ENCODE results near the gene GNAS-AS1.

Gene GNAS-AS1

DNA sequence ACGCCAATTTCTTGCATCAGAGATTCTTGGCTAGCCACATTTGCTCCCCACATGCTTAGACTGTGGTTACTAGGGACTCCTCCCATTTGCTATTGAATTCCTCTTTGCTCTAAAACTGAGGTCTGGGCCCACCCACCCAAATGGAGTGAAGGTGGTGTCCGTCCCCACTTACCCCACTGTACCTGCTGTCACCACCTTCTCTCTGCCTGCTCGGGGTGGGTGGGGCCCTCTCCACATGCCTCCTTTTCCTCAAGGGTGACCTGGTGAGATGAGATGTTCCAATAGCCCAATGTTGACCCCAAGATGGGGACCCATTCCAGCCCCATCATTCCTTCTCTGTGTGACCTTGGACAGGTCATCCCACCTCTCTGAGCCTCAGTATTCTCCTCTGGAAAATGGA lies 74.6 kb downstream of the GNAS-AS1 start:
- no peak for DNase-seq

- DNase-seq: no peak
Measured at GRCh38 chr20:58775371-58775770, 75.3 kb downstream of the GNAS-AS1 start.

- no peak for DNase-seq
Measured at GRCh38 chr20:58774667-58775263, 75.9 kb downstream of the GNAS-AS1 start.

- DNase-seq: no peak
Measured at GRCh38 chr20:58774214-58774613, 76.5 kb downstream of the GNAS-AS1 start.

- DNase-seq: no peak
Measured at GRCh38 chr20:58772786-58773185, 77.9 kb downstream of the GNAS-AS1 start.
